C4-2B (cell line): ENCODE results near the gene PPIC.

Source experiments
- CTCF ChIP-seq: fragments of 450-650 bp; conservative IDR thresholded peaks from 2 replicates; pipeline ENCODE4 v1.5.1; 2017; ENCODE audit warnings: mild to moderate bottlenecking
- ZFX ChIP-seq: fragments of 450-650 bp; IDR thresholded peaks from 2 replicates; pipeline ENCODE4 v1.6.1; 2017

DNA sequence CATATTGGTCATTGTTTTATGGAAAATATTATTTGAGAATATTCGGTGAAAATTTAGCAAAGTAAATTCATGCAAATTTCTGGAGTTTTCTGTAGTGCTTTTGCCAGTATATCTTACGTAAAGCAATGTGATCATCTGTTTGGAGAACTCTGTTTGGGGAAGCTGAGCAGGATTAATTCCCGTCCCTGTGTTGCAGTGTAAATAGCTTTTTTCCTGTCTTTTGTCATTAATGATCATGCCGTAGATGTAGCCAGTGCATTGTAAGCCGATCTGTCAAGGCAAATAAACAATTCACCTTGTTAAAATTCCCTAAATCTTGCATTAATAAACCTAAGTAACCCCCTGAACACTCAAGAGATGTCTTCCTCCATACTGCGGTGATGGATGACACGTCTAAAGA lies 39.2 kb downstream of the PPIC start:
- TF ChIP-seq CTCF = no peak
- TF ChIP-seq ZFX = no peak
